Activated CD4-positive, alpha-beta T cell treated with anti-CD3 and anti-CD28 coated beads, Interleukin-2, amount 50 U/mL, for 16 hours (primary cell): ENCODE data around the gene TMPRSS9.
"Not testable (repeated sequence)": the region's sequence is repeated elsewhere in the genome, so short reads cannot be mapped to it uniquely, and the experiment has no call there.

Experiments used
- DNase-seq: peaks from one replicate; pipeline ENCODE4 v3.0.0-alpha.2; 2020

TMPRSS9 gene

DNA sequence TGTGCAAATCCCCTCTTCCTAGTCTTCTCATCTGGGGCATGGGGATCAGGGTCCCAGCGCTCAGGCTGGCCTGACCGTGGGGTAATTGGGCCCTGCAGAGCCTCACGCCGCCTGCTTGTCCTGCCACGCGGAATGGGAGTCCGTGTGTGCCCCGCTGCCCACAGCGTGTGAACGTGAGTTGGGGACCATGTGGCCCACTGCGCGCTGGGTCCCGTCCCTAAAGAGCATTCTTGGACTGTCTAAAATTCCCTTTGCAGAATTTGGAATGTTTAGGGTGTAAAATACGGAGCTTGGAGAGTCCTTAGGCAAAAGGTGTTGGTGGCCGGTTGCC lies 2.9 kb downstream of the TMPRSS9 start:
- DNase-seq, result no peak

DNA sequence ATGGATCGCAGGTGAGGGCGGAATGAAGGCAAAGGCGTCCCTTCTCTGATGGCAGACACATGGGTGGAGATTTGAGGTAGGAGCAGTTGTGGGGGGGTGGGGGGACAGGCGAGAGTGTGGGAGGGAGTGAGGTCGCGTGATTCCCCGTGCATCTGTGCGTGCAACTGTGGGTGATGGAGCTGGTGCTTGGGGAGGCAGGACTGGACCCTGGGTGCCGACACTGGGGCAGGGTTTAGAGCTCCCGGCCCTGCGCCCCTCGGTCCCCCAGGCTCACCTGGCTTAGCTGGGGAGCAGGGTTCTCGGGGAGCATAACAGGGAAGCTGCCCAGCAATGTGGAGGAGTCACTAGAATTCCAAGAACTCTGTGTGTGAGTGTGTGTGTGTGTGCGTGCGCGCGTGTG lies 3.4 kb downstream of the TMPRSS9 start:
- no peak for DNase-seq

DNA sequence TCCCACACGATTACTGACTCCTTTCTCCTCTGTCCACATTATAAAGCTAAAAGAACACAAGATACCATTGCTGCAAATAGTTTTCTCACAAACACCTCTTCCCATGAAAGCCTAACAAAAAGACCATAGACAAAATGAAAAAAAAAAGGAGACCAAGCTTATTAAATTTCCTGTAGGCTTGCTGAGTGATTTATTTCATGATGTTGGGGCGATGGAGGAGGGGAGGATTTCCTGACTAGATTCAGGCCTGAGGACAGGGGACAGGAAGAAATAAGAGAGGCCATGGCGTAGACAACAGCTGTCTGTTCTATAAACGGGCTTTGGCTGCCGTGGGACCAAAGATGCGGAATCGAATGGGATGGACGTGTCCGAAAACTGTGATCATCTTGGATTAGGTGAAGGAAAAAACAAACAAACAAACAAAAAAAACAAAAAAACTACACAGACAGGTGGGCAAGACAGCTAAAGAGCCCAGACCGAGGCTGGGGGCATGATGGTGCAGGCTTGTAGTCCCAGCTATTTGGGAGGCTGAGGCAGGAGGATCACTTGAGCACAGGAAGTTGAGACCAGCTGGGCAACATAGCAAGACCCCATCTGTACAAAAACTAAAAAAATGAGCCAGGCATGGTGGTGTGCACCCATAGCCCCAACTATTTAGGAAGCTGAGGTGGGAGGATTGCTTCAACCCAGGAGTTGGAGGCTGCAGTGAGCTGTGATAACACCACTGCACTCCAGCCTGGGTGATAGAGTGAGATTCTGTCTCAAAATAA lies 5.3 kb downstream of the TMPRSS9 start:
- DNase-seq, result no peak

DNA sequence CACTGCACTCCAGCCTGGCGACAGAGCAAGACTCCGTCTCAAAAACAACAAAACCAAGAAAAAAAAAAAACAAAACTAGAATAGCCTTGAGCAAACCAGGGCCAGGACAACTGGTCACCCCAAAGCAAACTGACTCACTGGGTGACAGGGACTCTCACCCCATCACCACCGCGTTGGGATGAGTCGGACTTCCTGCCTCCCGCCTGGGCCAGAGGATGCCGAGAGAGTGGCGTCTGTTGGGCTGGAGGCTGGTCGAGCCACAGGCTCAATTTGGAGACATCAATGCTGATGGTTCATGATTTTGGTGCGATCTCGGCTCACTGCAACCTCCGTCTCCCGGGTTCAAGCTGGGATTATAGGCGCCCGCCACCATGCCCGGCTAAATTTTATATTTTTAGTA lies 11.6 kb downstream of the TMPRSS9 start:
- DNase-seq, result no peak

DNA sequence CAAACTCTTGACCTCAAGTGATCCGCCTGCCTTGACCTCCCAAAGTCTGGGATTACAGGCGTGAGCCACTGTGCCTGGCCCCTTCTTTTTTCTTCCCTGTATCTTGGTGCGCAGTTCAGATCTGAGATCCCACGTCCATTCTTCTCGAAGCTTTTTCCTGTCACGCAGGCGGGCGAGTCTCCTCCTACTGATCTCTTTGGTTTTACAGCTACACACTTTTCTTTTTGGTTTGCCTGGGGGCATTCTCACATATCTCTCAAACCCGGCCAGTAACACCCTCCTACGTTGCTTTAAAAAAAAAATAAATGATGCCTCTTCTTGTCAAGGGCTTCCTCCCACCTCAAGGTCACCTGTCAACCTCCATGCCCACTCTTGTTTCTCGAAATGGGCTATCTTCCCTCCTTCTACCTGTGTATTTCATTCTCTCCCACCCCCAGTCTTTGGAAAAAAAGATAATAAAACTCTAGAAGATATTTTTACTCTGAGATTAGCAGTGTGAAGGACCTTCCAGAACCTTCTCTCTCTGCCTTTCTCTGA lies 12.1 kb downstream of the TMPRSS9 start:
- DNase-seq, result no peak

DNA sequence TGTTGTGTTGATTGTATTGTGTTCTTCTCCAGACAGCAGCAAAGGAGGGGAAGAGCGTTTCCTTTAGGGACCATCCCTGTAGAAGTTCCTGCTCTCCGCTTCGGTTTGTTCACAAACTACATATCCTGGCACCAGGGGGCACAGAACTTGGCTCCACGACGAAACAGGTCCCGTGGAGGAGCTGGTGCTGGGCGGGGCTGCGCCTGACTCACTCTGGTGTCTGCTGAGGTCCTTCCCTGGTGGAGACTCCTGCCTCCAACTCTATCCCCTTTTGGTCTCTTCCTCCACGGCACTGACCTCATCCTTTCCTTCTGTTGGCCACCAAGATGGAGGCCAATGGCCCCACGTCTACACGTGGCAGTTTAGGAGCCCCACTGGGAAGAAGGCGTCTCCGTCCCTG lies 14.7 kb downstream of the TMPRSS9 start:
- DNase-seq, result no peak

DNA sequence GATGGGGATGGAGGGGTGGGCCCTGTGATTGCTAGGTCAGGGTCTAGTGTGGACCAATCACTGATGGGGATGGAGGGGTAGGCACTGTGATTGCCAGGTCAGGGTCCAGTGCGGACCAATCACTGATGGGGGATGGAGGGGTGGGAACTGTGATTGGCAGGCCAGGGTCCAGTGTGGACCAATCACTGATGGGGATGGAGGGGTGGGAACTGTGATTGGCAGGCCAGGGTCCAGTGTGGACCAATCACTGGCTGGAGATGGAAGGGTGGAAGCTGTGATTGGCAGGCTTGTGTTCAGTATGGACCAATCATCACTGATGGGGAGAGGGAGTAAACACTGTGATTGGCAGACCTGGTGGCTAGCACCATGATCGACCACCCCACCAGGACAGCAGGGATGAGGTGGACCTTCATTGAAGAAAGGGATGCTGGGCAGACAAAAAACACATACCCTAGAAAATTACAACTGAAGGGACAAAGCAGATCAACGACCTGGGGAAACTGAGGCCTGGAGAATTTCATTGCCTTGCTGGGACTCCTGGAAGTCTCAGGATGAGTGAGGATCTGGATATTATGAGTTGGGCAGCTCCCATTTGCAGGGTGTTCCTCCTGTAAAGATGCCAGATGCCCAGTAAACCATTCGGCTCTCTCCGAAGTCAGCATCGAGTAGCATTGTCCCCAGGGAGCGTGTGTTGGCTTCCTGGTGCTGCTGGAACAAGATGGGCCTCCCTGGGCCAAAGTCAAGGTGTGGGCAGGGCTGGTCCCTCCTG lies 15.5 kb downstream of the TMPRSS9 start:
- no peak for DNase-seq

DNA sequence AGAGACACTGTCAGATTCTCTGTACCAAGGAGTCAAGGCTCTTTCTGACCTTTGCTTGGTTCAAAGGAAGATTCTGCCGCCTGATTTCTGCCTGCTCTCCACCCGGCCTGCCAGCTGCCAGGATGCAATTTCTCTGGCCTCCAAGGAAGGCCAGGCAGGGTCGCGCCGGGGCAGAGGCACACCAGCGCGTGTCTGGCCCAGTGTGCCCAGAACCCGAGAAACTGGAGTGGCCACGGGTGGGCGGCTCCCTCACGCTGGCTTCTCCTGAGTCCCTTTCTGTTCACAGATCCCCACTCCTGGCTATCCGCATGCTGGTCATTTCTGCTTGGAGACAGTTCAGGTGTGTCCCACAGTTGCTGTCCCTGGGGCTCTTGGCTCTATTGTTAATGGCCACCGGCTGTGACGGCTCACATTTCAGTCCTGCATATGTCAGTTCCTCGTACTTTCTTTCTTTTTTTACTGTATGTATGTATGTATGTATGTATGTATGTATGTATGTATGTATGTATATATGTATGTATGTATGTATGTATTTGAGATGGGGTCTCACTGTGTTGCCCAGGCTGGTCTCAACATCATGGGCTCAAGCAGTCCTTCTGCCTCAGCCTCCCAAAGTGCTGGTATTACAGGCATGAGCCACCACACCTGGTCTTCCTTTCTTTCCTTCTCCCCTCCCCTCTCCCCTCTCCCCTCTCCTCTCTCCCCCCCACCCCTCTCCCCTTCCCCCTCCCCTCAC lies 16.9 kb downstream of the TMPRSS9 start:
- no peak for DNase-seq

DNA sequence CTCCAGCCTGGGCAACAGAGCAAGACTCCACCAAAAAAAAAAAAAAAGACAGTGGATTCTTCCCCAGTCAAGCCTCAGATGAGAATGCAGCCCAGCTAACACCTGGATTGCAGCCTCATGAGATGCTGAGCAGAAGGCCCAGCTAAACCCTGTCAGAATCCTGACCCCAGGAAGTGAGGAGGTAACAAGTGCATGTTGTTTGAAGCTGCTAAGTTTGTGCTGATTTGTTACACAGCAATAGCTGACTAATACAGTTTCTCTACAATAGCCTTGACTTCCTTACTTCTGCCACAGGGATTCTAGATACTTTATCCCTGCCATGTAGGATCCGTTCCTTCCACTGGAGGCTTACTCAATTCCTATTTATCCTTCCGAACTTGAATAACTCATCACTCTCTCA lies 20.5 kb downstream of the TMPRSS9 start:
- no peak for DNase-seq

DNA sequence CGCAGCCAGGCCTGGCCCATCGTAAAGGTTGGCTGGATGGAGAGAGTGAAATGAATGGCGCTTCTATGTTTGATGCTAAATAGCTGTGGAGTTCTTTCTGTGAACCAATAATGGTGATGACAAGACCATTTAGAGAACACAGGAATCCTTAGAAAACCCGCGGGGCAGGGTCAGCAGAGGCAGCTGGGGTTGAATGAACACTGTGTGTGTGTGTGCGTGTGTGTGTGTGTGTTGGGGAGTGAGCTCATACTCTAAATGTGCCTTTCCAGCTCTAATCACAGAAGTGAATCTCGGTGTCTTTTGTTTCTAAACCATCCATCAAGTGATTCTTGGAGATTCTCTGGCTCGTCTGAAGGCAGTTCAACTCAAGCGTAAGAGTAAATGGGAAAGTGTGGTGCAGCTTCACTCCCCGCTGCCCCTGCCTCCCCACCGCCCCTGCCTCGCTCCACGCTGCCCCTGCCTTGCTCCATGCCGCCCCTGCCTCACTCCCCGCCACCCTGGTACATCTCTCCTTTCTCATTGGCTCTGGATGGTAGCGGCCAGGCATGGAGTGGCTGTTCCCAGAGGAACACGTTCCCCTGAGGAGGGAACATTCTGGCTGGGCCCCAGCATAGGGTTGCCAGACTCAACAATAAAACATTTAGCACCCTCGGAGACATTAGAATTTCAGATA lies 21.2 kb downstream of the TMPRSS9 start:
- DNase-seq, result no peak

DNA sequence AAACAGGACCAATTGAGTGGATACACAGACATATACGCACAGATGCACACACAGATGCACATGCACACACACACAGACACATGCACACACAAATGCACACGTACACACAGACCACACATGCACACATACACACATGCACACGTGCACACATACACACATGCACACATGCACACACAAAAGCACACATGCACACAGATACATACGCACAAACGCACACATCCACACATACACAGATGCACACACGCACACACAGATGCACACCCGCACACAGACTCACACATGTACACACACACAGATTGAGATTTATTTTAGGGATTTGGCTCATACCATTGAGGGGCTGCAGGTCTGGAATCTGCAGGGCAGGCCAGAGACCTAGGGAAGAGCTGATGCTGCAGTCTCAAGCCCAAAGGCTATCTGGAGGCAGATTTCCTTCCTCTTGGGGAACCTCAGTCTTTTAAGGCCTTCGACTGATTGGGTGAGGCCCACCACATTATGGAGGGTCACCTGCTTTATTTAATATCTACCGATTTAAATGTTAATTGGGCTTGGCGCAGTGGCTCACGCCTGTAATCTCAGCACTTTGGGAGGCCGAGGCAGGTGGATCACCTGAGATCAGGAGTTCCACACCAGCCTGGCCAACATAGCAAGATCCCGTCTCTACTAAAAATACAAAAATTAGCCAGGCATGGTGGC lies 22.6 kb downstream of the TMPRSS9 start:
- no peak for DNase-seq

DNA sequence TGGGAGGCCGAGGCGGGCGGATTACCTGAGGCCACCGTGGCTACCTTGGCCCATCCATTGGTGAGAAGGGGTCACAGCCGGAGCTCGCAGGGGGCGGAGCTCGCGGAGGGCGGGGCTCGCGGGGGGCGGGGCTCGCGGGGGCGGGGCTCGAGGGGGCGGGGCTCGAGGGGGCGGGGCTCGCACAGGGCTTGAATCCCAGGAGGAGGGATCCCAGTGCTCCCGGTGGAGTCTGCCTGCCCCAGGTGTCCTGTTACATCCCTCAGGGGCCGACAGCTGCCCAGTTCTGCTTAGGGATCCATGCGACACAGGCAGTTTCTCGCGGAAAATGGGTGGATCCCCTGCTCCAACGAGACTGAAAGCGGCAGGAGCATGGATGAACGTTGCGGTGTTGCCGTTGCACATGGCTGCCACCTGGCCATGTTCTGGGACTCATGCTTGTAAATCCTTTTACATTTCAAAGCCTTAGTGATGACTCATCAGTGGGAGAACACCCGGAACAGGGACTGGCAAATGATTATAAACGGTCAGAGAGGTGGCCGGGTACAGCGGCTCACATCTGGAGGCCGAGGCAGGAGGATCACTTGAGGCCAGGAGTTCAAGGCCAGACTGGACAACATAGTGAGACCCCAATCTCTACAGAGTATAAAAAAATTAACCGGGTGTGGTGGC lies 25.1 kb downstream of the TMPRSS9 start:
- no peak for DNase-seq

DNA sequence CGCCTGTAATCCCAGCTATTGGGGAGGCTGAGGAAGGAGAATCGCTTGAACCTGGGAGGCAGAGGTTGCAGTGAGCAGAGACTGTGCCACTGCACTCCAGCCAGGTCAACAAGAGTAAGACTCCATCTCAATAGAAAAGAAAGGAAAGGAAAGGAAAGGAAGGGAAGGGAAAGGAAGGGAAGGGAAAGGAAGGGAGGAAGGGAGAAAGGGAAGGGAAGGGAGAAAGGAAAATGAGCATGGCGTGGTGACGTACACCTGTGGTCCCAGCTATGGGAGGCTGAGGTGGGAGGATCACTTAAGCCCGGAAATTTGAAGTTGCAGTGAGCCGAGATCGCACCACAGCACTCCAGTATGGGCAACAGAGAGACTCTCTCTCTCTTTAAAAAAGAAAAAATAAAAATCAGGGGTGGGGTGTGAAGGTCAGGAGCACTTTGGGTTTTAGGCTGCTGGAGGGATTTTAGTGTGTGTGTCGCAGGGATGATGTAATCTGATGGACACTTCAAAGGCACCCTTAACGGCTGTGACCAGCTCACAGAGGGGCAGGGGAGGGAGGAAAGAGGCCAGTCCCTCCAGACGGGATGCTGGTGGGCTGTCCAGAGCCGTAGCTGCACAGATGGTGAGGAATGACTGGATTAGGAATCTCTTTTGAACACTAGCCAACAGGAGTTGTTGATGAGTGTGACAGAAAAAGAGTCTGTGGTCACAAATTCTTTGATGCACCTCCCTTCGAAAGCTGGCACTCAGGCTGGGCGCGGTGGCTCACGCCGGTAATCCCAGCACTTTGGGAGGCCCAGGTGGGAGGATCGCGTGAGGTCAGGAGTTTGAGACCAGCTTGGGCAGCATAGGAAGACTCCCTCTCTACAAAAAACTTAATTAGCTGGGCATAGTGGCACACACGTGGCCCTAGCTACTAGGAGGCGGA lies 27.6 kb downstream of the TMPRSS9 start:
- DNase-seq, result no peak

DNA sequence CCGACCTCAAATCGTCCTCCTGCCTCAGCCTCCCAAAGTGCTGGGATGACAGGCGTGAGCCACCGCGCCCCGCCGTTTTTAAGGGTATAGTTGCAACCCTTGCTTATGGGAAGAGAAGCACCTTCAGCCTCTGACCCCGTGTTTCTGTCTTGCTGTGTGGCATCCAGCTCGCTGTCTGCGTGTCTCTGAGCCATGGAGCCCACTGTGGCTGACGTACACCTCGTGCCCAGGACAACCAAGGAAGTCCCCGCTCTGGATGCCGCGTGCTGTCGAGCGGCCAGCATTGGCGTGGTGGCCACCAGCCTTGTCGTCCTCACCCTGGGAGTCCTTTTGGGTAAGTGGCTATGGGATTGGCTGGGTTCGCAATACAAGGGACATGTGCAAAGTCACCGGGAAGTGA lies 29.5 kb downstream of the TMPRSS9 start:
- DNase-seq, result no peak

DNA sequence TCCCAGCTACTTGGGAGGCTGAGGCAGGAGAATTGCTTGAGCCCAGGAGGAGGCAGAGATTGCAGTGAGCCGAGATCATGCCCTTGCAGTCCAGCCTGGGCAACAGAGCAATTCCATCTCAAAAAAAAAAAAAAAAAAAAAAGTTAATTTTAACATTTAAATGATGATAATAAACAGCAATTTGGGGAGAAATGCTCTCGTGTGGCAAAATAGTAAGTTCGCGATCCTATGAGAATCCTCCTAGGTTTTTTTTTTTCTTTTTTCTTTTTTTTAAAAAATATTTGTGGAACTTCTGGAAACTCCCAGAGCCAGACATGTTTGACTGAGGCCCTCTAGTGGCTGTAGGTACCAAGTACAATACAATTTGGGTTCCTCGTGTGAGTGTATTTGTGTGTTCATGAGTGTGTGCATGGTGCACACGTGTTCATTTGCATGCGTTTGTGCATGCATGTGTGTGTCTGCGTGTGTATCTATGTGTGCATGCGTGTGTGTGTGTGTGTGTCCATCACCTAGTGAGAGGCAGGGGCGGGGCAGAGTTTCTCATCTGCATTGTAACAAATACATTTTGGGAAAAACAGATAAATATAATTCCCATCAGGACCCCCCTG lies 31.2 kb downstream of the TMPRSS9 start:
- DNase-seq, result peak; percentile 67

DNA sequence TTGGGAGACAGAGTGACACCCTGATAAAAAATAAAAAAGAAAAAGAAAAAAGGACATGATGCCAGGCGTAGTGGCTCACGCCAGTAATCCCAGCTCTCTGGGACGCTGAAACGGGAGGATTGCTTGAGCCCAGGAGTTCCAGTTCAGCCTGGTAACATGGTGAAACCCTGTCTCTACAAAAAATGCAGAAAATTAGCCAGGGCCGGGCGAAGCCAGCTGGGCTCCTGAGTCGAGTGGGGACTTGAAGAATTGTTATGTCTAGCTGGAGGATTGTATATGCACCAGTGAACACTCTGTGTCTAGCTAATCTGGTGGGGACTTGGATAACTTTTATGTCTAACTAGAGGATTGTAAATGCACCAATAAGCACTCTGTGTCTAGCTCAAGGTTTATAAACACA lies 32.3 kb downstream of the TMPRSS9 start:
- DNase-seq, result no peak

DNA sequence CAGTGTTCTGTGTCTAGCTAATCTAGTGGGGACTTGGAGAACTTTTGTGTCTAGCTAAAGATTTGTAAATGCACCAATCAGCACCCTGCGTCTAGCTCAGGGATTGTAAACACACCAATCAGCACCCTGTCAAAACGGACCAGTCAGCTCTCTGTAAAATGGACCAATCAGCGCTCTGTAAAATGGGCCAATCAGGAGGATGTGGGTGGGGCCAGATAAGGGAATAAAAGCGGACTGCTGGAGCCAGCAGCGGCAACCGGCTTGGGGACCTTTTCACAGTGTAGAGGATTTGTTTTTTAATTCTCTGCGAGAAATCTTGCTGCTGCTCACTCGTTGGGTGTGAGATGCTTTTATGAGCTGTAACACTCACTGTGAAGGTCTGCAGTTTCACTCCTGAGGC lies 32.8 kb downstream of the TMPRSS9 start:
- not testable (repeated sequence) for DNase-seq

DNA sequence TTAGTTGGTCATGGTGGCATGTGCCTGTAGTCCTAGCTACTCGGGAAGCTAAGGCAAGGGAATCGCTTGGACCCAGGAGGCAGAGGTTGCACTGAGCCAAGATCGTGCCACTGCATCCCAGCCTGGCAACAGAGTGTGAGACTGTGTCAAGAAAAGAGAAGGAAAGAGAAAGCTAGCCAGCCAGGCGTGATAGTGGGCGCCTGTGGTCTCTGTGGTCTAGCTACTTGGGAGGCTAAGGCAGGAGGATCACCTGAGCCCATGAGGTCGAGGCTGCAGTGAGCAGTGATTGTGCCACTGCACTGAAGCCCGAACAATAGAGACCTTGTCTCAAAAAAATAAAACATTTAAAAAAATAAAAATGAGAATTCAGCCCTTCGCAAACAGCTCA lies 34.0 kb downstream of the TMPRSS9 start:
- no peak for DNase-seq

DNA sequence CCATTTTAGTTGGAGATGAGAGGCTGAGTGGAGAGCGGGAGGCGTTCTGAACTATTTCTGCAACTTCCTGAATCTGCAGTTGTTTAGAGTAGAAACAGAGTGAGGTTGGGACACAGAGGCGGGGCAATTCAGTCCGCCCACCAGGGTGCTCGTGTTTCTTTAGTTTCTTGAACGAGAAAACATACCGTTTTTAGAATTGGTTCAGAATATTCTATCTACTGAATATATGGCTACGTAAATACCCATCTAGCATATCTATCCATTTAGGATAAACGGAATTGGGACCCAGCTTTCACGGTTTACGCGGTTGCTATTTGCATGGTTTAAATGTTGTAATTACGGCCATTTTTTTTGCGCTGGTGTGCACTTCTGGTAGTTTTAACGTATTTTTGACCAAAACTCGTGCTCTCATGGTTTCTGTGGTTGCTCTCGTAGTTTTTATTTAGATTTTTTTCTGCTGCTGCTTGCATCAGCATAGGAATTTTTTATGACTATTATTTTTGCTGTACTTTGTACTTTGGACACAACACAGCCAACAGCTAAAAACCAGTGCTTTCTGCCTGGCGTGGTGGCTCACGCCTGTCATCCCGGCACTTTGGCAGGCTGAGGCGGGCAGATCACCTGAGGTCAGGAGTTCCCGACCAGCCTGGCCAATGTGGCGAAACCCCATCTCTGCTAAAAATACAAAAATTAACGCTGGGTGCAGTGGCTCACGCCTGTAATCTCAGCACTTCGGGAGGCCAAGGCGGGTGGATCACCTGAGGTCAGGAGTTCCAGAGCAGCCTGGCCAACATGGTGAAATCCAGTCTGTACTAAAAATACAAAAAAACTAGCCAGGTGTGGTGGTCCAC lies 34.6 kb downstream of the TMPRSS9 start:
- no peak for DNase-seq
